OCI-LY1 (cell line): ENCODE results near the gene NDFIP1.

Source experiments
- H2AFZ ChIP-seq: fragments of 200-600 bp; sonication (generic), shearing (Covaris generic); 2 replicates; pipeline ENCODE4 v1.6.0; 2014; ENCODE audit warnings: antibody characterized with exemption, mild to moderate bottlenecking, low read length
- H3F3A ChIP-seq: fragments of 200-600 bp; sonication (generic), shearing (Covaris generic); 2 replicates; pipeline ENCODE4 v1.6.0; 2014; ENCODE audit warnings: mild to moderate bottlenecking, antibody characterized with exemption, low read length, moderate library complexity; ENCODE audit not compliant: insufficient read depth
- H3K27ac ChIP-seq: fragments of 200-600 bp; sonication (generic); 2 replicates; pipeline ENCODE4 v1.5.1; 2014; ENCODE audit warnings: low read length, mixed run types, mild to moderate bottlenecking, low read depth; ENCODE audit not compliant: poor library complexity, severe bottlenecking
- H3K27me3 ChIP-seq: fragments of 200-600 bp; sonication (generic); 2 replicates; pipeline ENCODE4 v1.6.0; 2014; ENCODE audit warnings: antibody characterized with exemption, mild to moderate bottlenecking, low read length, moderate library complexity; ENCODE audit not compliant: insufficient read depth
- H3K36me3 ChIP-seq: fragments of 200-600 bp; sonication (generic); 2 replicates; pipeline ENCODE4 v1.6.1; 2014; ENCODE audit warnings: mild to moderate bottlenecking, antibody characterized with exemption, low read length, moderate library complexity, mixed read lengths; ENCODE audit not compliant: insufficient read depth
- H3K4me1 ChIP-seq: fragments of 200-600 bp; sonication (generic); 2 replicates; pipeline ENCODE4 v1.5.1; 2014; ENCODE audit warnings: mild to moderate bottlenecking, low read length, moderate library complexity; ENCODE audit not compliant: insufficient read depth, severe bottlenecking
- H3K4me2 ChIP-seq: fragments of 200-600 bp; sonication (generic), shearing (Covaris generic); 2 replicates; pipeline ENCODE4 v1.6.1; 2014; ENCODE audit warnings: low read length
- H3K4me3 ChIP-seq: fragments of 200-600 bp; sonication (generic); 2 replicates; pipeline ENCODE4 v1.5.1; 2014; ENCODE audit warnings: low read length, low read depth, mild to moderate bottlenecking, mixed read lengths; ENCODE audit not compliant: poor library complexity, severe bottlenecking
- H3K79me2 ChIP-seq: fragments of 200-600 bp; shearing (Covaris generic); 2 replicates; pipeline ENCODE4 v1.6.1; 2016; ENCODE audit warnings: mixed run types, low read length, mixed read lengths; ENCODE audit not compliant: insufficient read depth
- H3K9ac ChIP-seq: fragments of 200-600 bp; sonication (generic), shearing (Covaris generic); 2 replicates; pipeline ENCODE4 v1.6.1; 2014; ENCODE audit warnings: mild to moderate bottlenecking, low read length, mixed read lengths
- H3K9me2 ChIP-seq: fragments of 200-600 bp; sonication (generic), shearing (Covaris generic); 2 replicates; pipeline ENCODE4 v1.6.1; 2014; ENCODE audit warnings: low read depth, mild to moderate bottlenecking, low read length, mixed read lengths
- H3K9me3 ChIP-seq: fragments of 200-600 bp; shearing (Covaris generic); 2 replicates; pipeline ENCODE4 v1.6.1; 2014; ENCODE audit warnings: low read length, mixed read lengths
- H4K20me1 ChIP-seq: fragments of 200-600 bp; sonication (generic), shearing (Covaris generic); 2 replicates; pipeline ENCODE4 v1.6.0; 2016; ENCODE audit warnings: mild to moderate bottlenecking, low read length; ENCODE audit not compliant: insufficient read depth
- CTCF ChIP-seq: fragments of 200-600 bp; sonication (generic), shearing (Covaris generic); IDR thresholded peaks from 2 replicates; pipeline ENCODE4 v1.5.1; 2017; ENCODE audit warnings: mild to moderate bottlenecking, antibody characterized with exemption, low read length, moderate library complexity, mixed read lengths
- EZH2 ChIP-seq: fragments of 200-600 bp; sonication (generic), shearing (Covaris generic); IDR thresholded peaks from 2 replicates; pipeline ENCODE4 v1.8.0; 2017; ENCODE audit warnings: borderline replicate concordance, mixed run types, mild to moderate bottlenecking, antibody characterized with exemption, low read length, moderate library complexity, mixed read lengths

Gene NDFIP1

DNA sequence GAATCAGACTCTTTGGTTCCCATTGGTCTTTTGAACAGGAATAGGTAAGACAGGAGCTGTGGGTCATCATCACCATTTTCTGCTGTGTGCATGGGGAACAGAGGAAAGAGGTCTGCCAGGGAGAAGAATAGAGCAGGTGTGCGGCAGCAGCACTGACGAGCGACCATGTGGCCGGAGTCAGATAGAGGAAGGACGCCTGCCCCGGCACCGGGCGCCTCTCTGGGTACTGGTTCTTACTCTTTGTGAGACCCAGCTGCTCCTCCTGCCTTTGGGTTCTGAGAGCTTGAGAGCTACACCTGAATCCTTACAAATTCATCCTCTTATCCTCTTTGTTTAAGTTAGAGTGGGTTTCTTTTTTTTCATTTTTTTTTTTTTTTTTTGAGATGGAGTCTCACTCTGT lies 90.8 kb downstream of the NDFIP1 start:
- Histone ChIP-seq H2AFZ (no peak overlapping the region), H3K9ac (no peak overlapping the region), H3K27me3 (no peaks in the 10 kb centered on the region), H3K4me1 (no peaks in the 10 kb centered on the region), H3K9me3 (no peaks in the 10 kb centered on the region), H3K36me3 (no peaks in the 10 kb centered on the region), H3K4me2 (no peak overlapping the region), H3K4me3 (no peak overlapping the region), H4K20me1 (no peaks in the 10 kb centered on the region), H3K79me2 (no peaks in the 10 kb centered on the region), H3F3A (no peaks in the 10 kb centered on the region), H3K27ac (no peak overlapping the region), H3K9me2 (no peaks in the 10 kb centered on the region)
- TF ChIP-seq EZH2 (no peak), CTCF (no peak)

DNA sequence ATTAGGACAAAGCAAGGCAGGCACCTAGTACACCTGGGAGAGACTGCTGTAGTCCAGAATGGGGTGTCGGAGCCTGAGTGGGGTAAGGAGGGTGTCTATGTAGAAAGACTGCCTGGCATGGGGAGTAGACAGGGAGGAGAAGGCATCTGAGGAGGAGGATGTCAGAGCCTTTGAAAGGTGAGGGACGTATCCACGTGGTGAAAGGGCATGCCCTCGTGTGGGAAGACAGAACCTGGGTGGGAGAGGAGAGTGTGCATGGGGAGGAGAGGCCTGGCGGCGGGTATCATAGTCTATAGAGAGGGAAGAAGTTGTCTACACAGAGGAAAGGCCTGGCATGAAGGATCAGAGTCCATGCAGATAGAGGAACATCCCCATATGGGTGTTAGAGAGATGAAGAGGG lies 91.8 kb downstream of the NDFIP1 start:
- Histone ChIP-seq H3K27me3 (no peaks in the 10 kb centered on the region), H3K27ac (no peak overlapping the region), H3K9me3 (no peaks in the 10 kb centered on the region)

GRCh38 chr5:142201471-142201887 lies 92.9 kb downstream of the NDFIP1 start:
- no peak for TF ChIP-seq CTCF
- TF ChIP-seq EZH2: no peak
- H3K9me3 ChIP-seq: no peaks in the 10 kb centered on the region
- H3K9ac ChIP-seq: no peak overlapping the region
- H3K79me2 ChIP-seq: no peaks in the 10 kb centered on the region
- no peaks in the 10 kb centered on the region for H3F3A ChIP-seq
- no peak overlapping the region for H2AFZ ChIP-seq
- H3K27ac ChIP-seq: no peak overlapping the region
- no peaks in the 10 kb centered on the region for H3K9me2 ChIP-seq
- H3K4me3 ChIP-seq: no peak overlapping the region
- no peaks in the 10 kb centered on the region for H3K27me3 ChIP-seq
- H4K20me1 ChIP-seq: no peaks in the 10 kb centered on the region
- no peak overlapping the region for H3K4me2 ChIP-seq
- no peaks in the 10 kb centered on the region for H3K4me1 ChIP-seq
- H3K36me3 ChIP-seq: no peaks in the 10 kb centered on the region

More for the DNA sequence above, 91.8 kb downstream of the NDFIP1 start:
- no peaks in the 10 kb centered on the region for H3F3A ChIP-seq
- H3K4me3 ChIP-seq: no peak overlapping the region
- H2AFZ ChIP-seq: no peak overlapping the region
- no peaks in the 10 kb centered on the region for H4K20me1 ChIP-seq
- H3K4me2 ChIP-seq: no peak overlapping the region
- no peak for TF ChIP-seq CTCF
- no peak for TF ChIP-seq EZH2
- H3K9me2 ChIP-seq: no peaks in the 10 kb centered on the region
- H3K4me1 ChIP-seq: no peaks in the 10 kb centered on the region
- no peaks in the 10 kb centered on the region for H3K36me3 ChIP-seq
- H3K79me2 ChIP-seq: no peaks in the 10 kb centered on the region
- no peak overlapping the region for H3K9ac ChIP-seq
